LNCaP clone FGC (cell line): ENCODE results near the gene KYAT1.
"Not testable (repeated sequence)": the region's sequence is repeated elsewhere in the genome, so short reads cannot be mapped to it uniquely, and the experiment has no call there.

ENCODE experiments used
- DNase-seq: peaks from one replicate; pipeline ENCODE4 v3.0.0-alpha.2; 2011; ENCODE audit warnings: low read depth
- H3K4me3 ChIP-seq: 2 replicates; pipeline ENCODE4 v1.5.1; 2011; ENCODE audit warnings: mild to moderate bottlenecking, low read depth, low read length, control low read depth
- TF ChIP-seq, protein P1 (sequence below): IDR thresholded peaks from 2 replicates; pipeline ENCODE4 v1.5.1; 2012; ENCODE audit warnings: mild to moderate bottlenecking; ENCODE audit not compliant: control insufficient read depth, insufficient read depth; ENCODE audit errors: extremely low read depth

KYAT1 gene

DNA sequence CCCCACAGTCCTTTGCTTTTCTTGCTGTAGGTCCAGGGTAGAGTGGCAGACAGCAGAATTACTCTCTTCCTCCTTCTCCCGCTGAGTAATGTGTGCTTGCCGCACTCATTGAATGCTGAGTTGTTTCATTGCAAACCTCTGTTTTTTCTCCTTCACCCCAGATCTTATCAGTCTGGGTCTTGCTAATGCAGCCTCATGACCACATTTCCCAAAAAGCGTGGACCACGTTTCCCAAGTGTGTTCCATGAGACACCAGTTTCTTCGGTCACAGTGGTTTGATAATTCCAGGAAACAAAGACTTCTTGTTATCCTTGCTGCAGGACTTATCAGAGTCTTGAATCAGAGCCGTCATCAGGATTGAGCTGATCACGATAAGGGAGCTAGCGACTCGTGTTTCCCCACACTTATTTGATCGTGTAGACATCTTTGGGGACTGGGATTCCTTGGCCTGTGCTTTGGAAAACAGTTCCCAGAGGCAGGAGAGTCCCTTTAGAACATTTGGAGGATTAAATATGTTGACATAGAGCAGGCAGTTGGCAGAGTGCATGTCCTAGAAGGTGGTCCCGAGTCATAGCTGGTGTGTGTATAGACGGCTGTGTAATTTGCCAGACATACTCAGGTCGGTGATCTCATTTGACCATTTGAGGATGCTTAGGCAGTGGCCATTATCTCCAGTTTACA is 4.6 kb upstream of the KYAT1 start:
- DNase-seq, result no peak
- no peak overlapping the region for H3K4me3 ChIP-seq
- TF ChIP-seq, protein P1, sequence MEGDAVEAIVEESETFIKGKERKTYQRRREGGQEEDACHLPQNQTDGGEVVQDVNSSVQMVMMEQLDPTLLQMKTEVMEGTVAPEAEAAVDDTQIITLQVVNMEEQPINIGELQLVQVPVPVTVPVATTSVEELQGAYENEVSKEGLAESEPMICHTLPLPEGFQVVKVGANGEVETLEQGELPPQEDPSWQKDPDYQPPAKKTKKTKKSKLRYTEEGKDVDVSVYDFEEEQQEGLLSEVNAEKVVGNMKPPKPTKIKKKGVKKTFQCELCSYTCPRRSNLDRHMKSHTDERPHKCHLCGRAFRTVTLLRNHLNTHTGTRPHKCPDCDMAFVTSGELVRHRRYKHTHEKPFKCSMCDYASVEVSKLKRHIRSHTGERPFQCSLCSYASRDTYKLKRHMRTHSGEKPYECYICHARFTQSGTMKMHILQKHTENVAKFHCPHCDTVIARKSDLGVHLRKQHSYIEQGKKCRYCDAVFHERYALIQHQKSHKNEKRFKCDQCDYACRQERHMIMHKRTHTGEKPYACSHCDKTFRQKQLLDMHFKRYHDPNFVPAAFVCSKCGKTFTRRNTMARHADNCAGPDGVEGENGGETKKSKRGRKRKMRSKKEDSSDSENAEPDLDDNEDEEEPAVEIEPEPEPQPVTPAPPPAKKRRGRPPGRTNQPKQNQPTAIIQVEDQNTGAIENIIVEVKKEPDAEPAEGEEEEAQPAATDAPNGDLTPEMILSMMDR, result no peak

DNA sequence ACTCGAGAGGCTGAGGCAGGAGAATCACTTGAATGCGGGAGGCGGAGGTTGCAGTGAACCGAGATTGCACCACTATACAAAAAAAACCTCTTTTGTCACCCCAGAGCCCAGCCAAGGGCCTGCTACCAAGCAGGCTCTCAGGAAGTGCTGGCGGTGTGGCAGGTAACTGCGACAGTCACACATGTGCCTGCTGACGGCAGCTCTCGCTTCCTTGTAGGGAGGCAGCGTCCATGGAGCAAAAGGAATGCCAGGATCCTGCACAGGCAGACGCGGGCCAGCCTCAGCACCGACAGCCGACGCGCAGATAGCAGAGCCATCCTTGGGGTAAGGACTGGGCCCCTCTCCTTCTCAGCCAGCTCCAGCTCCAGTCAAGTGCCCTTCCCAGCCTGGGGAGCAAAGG is 4.0 kb upstream of the KYAT1 start:
- no peak overlapping the region for H3K4me3 ChIP-seq
- no peak for DNase-seq
- TF ChIP-seq, protein P1, result no peak

DNA sequence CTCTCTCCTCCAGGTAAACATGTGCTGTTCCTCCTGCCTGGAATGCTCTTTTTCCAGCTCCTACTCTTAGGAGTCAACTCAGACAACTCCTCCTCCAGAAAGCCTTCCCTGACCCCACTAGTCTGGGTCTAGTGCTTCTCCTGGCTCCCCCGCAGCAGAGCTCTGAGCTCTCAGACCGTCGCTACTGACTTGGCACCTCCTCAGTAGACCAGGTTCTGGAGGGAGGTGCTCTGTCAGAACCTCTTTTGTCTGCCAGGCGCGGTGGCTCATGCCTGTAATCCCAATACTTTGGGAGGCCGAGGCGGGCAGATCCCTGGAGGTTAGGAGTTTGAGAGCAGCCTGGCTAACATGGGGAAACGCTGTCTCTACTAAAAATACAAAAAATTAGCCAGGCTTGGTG is 3.6 kb upstream of the KYAT1 start:
- no peak overlapping the region for H3K4me3 ChIP-seq
- TF ChIP-seq, protein P1, result no peak
- DNase-seq, result no peak

DNA sequence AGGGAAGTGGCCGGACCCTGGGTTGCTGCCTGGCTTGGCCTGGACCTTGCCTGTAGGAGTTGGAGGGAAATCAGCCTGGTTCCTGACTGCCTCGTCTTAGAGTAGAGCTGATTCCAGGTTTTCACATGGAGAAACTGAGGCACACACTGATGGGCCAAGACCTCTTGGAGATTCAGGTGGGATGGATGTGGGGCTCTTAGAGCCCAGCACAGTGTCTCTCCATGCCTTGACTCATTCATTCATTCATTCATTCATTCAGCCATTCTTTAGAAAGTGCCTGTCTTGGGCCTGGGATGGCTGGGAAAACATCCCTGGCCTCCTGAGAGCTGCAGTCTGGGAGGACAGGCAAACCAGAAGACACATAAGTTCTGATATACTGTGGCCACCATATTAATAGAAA is 2.4 kb upstream of the KYAT1 start:
- no peak overlapping the region for H3K4me3 ChIP-seq
- no peak for DNase-seq
- TF ChIP-seq, protein P1, result no peak

DNA sequence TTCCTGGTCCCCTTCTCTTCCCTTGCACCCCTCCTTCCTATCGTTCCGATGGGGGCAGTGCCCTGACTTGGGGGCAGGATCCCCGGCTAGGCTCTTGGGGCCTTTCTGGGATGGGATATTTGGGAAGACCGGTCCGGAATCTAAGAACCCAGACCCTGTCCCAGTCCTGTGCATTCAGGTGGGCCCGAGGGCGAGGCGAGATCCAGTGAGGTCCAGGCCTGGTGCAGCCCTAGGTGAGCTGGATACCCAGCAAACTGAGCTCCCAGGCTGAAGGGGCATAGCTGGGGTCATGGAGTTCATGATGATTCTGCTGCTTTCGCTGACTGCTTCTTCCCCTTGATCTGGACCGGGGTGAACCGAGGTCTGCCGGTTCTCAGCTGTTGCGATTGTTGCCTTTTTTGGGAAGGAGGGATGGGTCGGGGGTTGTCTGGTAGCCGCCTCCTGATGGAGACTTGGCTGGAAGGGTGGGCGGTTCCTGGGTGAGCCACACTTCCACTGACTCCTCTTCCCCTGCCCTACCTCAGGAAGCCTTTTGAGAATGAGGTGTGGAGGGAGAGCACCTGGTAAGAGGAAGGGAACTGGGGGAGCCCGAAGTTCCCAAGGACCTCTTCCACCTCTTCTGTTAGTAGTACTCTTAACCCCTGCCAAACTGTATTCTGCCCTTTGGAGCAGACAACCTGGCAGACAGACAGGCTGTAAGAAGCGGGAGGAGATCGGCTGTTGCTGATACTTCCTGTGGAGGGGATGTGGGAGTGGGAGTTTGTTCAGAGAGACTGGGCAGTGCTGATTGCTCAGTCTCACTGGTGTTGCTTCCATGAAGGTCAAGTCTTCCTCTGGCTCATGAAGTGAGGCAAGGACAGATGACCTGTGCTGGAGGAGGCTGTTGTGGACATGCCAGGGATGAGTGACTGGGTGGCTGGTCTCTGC is 1.2 kb upstream of the KYAT1 start:
- TF ChIP-seq, protein P1, result no peak
- no peak for DNase-seq
- H3K4me3 ChIP-seq, result peak overlapping the region; percentile 97

DNA sequence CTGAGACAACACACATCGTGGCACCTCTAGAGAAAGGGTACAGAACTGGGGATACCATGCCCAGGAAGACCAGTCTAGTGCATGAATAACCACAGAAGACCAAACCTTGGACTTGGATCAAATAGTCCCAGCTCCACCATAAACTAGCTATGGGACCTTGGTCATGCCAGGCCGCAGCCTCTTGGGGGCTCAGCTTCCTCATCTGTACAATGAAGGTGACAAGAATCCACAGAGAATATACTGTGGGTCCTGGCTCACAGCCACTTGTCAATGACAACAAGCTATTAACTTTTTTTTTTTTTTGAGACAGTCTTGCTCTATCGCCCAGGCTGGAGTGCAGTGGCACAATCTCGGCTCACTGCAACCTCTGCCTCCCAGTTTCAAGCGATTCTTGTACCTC is 3.9 kb downstream of the KYAT1 start:
- TF ChIP-seq, protein P1, result no peak

DNA sequence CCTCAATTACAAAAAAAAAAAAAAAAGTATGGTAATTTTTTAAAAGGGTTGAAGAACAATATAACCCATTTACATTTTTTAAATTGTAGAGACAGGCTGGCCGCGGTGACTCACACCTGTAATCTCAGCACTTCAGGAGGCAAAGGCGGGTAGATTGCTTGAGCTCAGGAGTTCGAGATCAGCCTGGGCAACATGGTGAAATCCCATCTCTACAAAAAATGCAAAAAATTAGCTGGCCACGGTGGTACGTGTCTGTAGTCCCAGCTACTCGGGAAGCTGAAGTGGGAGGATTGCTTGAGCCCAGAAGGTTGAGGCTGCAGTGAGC is 10.8 kb downstream of the KYAT1 start:
- H3K4me3 ChIP-seq, DNase-seq: not testable (repeated sequence)

More for the DNA sequence above, 3.9 kb downstream of the KYAT1 start:
- no peak for DNase-seq
- H3K4me3 ChIP-seq, result no peak overlapping the region
